Body of pancreas (tissue), 4 donors: Measurements from ENCODE around the gene CXCR6.

Experiments used
- CTCF ChIP-seq, 7 experiments: fragments of 450-650 bp in 4 of 7; fragments of 200-600 bp in 3 of 7; sonication (generic) in 3 of 7; IDR thresholded peaks; one replicate each; pipeline ENCODE4 v1.5.1; 2016 to 2019; ENCODE audit warnings: antibody characterized with exemption in 7 of 7
- POLR2A ChIP-seq, 3 donors: fragments of 450-650 bp; IDR thresholded peaks; one replicate each; pipeline ENCODE4 v1.6.1; 2016; ENCODE audit warnings: antibody characterized with exemption in 3 of 3, mild to moderate bottlenecking in 2 of 3

- TF ChIP-seq CTCF (IDR thresholded peaks at IDR 0.05) (no peak), POLR2A (IDR thresholded peaks at IDR 0.05) (no peak)
These were observed 34.9 kb downstream of the CXCR6 start for GRCh38 chr3:45978006-45978761.
